SK-MEL-5 (cell line): ENCODE data around the gene DIPK1B. TPM values are rescaled to one million over a fixed set of nuclear protein-coding genes. Genes with fewer than 3 reads are reported as not detected.
"Not testable (repeated sequence)": the region's sequence is repeated elsewhere in the genome, so short reads cannot be mapped to it uniquely, and the experiment has no call there.

Source experiments
- DNase-seq: peaks from one replicate; pipeline ENCODE4 v3.0.0-alpha.2; 2016; ENCODE audit warnings: low read depth, low spot score
- in situ Hi-C: cut with HindIII; loops from 2 replicates; pipeline ENCODE4 v1.10.0; 2016; ENCODE audit warnings: low sequenced_read_pairs, high pct_unique_total_duplicates, low pct_unique_long_range_greater_than_20kb
- total RNA-seq: library from RNA; depleted of rRNA; stranded (reverse); fragments of >200 nt; shearing (Covaris generic); gene quantifications from 2 replicates; pipeline ENCODE4 v1.2.3, GENCODE V29; 2014

DIPK1B gene
- total RNA-seq, 1 experiment from 2014 or later = 45.6 TPM

DNA sequence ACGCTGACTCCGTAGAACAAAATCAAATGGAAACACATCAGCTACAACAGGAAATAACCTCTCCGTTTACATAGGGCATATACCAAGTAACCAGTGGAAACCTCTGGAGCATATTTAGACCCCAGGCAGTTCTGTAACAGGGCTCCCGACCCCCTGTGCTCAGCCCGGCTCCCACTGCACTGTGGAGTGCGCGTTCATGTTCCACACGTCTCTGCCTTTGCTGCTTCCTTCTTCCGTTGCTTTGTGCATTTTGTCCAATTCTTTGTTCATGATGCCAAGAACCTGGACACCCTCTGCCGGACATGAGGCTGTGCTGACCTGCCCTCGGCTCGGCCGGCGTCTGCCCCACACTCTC lies 19.3 kb upstream of the DIPK1B start:
- in situ Hi-C loops = no loop called here
- no peak for DNase-seq

DNA sequence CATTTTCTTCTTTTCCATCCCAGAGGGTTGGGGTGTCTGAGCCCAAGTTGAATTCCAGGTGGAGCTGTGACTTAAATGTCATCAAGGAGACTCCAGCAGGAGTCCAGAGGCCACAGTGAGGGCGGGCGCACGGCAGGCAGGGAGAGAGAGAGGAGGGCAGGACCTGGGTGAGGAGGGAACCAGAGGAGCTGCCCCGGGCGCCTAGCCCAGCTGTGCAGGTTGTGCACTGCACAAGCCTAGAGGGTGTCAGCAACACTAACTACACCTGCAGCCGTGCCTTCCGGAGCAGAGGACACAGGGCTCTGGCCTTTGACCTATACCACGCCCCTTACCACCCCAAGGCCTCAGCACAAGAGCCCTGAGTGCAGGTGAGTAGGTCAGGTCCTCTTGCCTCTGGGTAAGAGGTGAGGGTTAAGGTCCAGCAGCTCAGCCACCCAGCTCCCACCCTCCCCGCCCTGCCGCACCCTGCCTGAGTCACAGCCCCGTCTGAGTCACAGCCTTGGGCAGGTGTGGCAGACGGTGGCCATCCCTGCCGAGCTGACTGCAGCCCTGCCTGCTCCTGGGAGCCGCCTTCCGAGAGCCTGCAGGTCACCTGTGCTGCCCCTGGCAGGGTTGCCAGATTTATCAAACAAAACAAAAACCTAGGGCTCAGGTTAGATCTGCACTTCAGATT lies 18.7 kb upstream of the DIPK1B start:
- DNase-seq = no peak
- in situ Hi-C loops = no loop called here

- peak; percentile 63 for DNase-seq
- in situ Hi-C loops = no loop called here
Measured at GRCh38 chr9:136694163-136694871, 18.1 kb upstream of the DIPK1B start.

DNA sequence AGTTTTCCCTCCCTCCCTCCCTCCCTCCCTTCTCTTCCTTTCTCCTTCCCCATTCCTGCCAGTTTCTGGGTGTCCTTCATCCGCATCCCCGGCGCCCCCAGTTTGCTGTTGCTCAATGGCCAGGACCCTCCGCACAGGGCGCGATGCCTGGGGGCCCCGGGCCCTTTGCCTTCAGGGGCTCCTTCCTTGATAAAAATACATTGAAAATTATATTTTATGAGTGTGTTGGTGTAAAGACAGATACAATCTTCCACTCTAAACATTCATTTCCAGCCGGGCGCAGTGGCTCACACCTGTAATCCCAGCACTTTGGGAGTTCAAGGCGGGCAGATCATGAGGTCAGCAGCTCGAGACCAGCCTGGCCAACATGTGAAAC lies 17.5 kb upstream of the DIPK1B start:
- in situ Hi-C loops = no loop called here
- no peak for DNase-seq

- in situ Hi-C loops = no loop called here
- DNase-seq = no peak
Measured at GRCh38 chr9:136695435-136695895, 16.9 kb upstream of the DIPK1B start.

GRCh38 chr9:136695955-136696354 lies 16.4 kb upstream of the DIPK1B start:
- no peak for DNase-seq
- in situ Hi-C loops = no loop called here

DNA sequence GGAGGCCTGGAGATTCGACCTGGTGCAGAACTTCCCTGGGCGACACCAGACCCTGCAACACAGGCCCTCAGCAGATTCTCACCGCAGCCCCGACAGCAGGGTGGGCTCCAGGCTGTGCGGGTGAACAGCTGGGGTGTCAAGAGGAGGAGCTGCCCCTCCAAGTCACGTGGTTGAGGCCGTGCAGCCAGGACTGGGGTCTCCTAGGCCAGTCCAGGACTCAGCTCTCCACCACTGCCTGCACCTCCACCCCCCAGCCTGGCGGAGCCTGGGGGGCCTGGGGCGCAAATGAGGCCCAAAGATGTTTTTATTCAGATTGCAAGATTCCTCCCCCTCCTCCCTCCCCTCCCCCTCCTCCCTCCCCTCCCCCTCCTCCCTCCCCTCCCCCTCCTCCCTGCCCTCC lies 15.9 kb upstream of the DIPK1B start:
- DNase-seq = no peak
- in situ Hi-C loops = no loop called here

- in situ Hi-C loops = no loop called here
- peak; percentile 51 for DNase-seq
Measured at GRCh38 chr9:136697146-136697820, 15.1 kb upstream of the DIPK1B start.

DNA sequence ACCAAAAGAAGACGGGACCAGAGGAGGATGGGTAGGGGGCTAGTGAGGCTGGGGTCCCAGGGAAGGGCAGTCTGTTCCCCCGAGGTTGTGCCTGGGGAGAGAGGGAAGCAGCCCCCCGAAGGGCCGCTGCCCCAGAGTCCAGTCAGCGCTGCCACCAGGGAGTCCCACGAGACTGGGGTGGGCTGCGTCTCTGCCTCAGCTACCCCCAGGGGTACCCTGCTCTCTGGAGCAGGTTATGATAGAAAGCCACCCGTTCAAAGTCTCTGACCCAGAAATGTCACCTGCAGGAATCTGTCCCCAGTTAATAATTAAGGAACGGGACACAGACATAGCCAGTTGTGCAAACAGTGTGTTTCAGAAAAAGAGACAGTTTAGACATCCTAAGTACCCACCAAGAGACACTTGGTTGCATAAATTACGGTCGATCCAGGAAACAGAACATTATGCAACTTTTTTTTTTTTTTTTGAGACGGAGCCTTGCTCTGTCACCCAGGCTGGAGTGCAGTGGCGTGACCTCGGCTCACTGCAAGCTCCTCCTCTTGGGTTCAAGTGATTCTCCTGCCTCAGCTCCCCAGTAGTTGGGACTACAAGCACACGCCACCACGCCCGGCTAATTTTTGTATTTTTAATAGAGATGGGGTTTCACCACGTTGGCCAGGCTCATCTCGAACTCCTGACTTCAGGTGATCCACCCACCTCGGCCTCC lies 14.4 kb upstream of the DIPK1B start:
- in situ Hi-C loops = no loop called here
- no peak for DNase-seq

- no peak for DNase-seq
- in situ Hi-C loops = no loop called here
Measured at GRCh38 chr9:136698635-136699246, 13.6 kb upstream of the DIPK1B start.

DNA sequence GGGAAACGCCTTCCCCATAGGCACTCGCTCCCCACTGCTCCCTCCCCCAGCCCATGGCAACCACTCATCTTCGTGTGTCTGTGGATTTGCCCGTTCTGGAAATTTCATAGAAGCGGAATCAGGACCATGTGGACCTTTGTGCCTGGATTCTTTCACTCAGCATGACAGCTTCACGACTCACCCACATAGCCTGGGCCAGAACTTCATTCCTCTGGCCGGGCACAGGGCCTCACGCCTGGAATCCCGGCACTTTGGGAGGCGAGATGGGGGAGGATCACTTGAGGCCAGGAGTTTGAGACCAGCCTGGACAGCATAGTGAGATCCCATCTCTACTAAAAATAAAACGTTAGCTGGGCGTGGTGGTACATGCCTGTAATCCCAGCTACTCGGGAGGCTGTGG lies 12.1 kb upstream of the DIPK1B start:
- no peak for DNase-seq
- in situ Hi-C loops = no loop called here

DNA sequence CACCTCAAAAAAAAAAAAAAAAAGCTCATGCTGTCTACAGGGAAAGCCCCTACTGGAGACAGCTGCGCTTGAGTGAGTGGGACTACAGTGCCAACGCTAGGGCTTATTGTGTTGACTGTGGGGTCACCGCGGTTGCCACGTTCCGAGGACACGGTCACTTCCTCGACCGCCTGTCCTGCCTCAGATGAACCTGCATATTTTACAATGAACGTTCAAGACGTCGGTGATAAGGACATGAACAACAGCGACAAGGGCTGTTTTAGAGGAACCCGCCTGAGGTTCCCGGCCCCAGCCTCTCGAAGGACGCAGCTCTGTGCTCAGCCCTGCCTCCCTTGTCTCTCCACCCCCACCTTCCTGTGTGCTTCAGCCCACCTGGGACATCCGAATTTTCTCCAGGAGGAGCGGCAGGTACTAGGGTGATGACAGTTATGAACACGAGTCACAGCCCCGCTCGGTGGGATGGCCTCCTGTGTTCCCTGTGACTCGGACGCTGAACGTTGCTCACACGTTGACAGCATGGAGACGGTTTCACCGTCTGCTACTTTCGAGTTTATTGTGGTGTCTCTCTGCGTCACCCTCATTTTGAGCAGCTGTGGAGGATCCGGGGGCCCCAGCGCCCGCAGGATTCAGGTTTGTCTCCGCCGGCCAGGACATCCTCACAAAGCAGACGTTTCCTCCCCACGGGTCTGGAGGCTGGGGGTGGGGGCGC lies 11.3 kb upstream of the DIPK1B start:
- DNase-seq = no peak
- in situ Hi-C loops = no loop called here

- DNase-seq = no peak
- in situ Hi-C loops = no loop called here
Measured at GRCh38 chr9:136701668-136702053, 10.7 kb upstream of the DIPK1B start.

DNA sequence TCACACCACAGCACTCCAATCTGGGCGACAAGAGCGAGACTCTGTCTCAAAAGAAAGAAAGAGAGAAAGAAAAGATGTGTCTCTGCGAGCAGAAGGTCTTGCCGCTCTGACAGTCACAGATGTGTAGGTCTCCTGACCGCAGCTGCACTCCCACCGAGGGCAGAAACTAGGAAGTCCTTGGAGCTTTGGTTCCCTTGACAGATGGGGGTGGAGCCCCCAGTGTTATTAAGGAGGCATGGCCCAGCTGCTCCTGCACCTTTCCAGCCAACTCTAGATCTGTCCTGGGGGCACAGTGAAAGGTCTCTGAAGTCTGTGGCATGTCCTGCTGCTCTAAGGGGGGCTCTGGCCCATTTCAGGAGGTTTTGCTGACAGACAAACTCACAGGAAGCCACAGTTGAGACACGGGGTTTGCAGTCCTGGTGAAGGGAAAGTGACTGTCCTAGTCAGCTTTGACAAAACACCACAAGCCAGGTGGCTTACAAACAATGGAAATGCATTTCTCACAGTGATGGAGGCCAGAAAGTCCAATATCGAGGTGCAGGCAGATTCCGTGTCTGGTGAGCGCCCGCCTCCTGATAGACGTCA lies 9.0 kb upstream of the DIPK1B start:
- in situ Hi-C loops = no loop called here
- DNase-seq = no peak

GRCh38 chr9:136704741-136705140 lies 7.6 kb upstream of the DIPK1B start:
- DNase-seq, in situ Hi-C loops: not testable (repeated sequence)

- no peak for DNase-seq
- in situ Hi-C loops = no loop called here
Measured at GRCh38 chr9:136705564-136705963, 6.8 kb upstream of the DIPK1B start.

GRCh38 chr9:136707011-136707410 lies 5.4 kb upstream of the DIPK1B start:
- no peak for DNase-seq
- in situ Hi-C loops = no loop called here
